Measurements from ENCODE around the gene TAB2.

TAB2 gene

DNA sequence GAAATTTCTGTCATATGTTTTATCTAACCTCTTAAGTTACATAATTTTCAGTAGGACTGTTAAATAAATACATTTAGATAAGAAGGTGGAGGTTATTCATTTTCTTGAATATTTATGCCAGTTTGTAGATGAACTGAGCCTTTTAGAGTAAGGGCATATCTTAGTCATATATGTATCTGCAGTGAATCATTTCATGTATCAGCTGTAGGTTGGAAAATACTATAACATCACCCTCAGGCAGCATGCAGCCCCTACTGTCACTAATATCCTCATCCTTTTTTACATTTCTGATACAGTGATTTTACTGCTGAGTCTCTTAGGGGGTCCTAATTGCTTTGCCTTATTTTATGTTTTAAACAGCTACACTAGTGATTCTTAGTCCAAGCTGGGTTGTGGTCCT lies 63.0 kb downstream of the TAB2 start:
- DNase-seq = no peak

DNA sequence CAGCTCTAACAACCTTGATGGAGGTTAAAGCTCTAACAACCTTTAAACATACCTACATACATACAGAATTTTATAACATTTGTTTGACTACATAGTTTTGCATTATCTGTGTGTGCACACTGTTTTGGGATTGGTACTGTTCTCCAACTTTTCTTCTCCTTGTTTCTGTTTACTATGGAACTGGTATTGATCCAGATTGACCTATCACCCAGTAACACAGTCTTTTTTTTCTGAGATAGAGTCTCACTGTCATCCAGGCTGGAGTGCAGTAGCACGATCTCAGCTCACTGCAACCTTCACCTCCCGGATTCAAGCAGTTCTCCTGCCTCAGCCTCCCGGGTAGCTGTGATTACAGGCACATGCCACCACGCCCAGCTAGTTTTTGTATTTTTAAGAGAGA lies 65.9 kb downstream of the TAB2 start:
- no peak for DNase-seq

DNA sequence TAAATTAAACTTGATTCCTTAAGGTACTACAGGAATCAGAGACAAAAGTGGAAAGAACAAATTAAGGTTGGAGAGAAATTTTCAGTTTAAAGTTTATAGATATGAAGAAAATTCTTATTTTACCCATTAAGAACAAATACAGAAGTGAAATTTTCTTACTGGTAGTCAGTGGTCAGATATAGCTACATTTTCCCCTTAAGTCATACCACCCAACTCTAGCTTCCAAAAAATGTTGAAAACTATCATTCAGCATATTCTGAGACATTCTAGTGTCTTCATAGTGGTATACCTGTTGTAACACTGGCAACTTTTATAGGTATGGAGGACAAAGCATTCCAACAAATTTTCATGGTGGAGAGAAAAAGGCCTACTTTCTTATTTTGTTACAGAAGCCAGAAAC lies 67.0 kb downstream of the TAB2 start:
- DNase-seq = no peak

DNA sequence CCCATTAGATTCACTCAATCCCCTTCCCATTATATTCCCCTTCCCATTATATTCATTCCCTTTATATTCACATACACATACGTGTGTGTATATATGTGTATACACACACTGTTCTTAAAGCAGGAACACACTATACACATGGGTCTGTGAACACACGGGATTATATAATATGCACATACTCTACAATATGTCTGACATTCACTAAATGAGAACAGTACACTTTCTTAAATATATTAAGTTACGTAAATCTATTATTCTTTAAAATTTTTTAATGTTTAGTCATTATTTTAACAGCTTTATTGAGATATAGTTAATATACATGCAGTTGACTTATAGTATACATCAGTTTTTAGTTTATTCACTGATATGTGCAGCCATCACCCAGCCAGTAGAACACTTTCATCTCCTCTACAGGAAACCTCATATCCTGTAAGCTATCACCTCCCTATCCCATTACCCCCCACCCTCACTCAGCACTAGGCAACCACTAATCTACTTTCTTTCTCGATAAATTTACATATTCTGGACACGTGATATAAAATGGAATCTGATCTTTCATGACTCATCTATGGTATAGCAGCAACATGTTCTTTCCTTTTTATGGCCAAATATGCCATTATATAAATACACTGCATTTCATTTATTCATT lies 68.6 kb downstream of the TAB2 start:
- no peak for DNase-seq

DNA sequence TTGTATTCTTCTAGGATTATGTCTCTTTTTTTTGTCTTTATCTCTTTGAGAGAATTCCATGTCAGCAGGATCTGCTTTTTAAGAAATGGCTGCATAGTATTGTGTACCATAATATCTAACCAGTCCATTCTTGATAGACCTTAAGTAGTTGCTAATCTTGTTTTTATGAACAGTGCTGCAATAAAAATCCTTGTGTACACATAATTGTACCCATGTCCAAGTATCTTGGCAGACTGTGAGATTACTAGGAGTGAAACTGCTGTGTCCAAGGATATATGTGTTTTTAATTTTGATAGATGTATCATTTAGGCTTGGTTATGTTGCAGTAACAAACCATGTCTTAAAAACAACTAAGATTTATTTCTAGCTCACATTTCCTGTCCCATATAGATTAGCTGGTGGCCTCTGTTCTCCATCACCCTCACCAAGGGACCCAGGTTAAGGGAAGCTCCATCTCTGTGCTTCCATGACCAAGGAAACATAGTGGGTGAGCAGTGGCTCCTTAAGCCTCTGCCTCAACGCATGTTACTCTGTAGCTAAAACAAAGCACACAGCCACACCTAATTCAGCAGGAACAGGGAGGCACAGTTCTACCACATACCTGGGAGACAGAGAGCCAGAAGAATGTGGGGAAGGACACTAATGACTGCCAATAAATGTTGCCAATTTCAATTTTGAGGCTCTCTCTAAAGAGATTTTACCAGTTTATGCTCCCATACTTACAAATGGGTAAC lies 70.4 kb downstream of the TAB2 start:
- no peak for DNase-seq

DNA sequence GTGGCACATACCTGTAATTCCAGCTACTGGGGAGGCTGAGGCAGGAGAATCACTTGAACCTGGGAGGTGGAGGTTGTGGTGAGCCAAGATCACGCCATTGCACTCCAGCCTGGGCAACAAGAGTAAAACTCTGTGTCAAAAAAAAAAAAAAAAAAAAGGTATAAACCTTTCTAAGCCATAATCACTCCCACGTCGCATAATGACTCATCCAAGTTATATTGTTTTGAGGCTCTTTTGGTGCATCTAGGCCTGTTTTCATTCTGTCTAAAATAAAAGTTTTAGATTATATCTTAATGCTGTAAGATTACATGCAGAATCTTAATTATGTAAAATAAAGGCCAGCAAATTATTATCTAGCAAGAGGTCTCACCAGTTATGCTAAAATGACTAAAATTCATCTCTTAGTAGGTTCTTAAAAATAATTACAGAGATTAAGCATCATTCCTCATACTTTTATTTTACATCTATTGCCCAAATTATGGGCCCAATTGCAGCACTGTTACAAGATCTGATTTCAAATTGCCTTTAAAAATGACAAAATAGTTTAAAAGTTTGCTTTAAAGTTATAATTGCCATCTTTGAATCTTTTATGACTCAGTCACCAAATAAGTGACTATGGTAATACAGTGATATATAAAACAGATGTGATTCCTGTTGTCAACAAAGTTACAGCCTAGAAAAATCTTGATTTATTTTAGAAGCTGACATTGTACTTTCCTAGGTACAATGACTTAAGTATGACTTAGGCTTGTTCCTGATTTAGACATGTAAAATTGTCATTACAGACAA lies 72.2 kb downstream of the TAB2 start:
- DNase-seq = no peak

DNA sequence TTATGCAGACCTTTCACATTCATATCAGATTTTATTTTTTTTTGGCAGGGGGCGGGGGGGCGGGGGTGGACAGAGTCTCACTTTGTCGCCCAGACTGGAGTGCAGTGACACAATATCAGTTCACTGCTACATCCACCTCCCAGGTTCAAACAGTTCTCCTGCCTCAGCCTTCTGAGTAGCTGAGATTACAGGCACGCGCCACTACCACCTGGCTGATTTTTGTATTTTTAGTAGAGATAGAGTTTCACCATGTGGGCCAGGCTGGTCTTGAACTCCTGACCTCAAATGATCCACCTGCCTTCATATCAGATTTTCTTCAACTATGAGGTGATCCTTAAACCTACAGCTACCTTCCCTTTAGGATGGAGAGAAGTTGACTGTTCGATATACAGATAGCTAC lies 74.6 kb downstream of the TAB2 start:
- no peak for DNase-seq

DNA sequence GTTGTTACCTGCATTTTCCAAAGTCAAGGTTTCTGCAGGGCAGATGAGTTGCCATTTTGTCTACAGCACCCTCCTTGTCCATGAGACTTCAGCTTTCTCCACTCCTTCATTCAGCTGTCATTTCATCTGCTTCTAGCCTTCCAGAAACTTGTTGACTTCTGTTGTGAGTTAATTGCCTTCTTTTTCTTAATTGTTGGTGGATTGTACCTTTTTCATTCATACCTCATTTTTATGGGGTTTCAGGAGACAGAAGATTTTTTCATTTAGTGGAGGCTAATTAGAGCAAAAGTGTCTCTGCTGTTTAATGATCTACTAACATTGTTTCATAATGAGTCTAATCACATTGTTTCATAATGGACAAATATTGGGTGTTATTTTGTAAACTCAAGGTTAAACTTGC lies 75.0 kb downstream of the TAB2 start:
- no peak for DNase-seq

DNA sequence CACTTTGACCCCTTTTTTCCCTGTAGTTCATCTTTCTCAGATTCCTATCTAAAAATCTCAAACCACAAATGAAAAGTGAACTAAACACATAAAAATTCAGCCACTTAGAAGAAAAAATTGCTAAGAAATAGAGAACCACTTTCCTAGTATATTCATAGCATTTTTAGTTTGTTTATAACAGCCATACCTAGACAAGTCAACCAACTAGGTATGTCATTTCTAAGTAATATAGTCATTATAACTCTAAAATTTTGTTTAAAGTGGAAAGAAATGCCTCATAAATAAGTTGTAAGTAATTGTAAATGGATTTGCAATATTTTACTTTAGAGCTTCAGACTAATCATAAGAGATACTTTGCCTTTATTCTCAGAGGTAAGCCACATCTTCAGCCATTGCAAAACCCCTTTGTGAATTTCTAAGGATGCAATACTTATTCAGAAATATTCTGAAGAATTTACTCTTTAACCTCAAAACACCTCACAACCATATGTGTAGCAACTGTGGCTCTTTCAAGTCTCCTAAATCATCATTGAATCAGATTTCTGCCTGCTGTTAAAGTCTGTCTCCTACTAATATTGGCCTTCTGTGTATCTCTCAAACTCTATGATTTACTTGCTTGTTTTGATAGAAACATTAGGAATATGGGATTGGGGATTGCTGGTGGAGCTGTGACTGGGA lies 75.6 kb downstream of the TAB2 start:
- DNase-seq = no peak

DNA sequence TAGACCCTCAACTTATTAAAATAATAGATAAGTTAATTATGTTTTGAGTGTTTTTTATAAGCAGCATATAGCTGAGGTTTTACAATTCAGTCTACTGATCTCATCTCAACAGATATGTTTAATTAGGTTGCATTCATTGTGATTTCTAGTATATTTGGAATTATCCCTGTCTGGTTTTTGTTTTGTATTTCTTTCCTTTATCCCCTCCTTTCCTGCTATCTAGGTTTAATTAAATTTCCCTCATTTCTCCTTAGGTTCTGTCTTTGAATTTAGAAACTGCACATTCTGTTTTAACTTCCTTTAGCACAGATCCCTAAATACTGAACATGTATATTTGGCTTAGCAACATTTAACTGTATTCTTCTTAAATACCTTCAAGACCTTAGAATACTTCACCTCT lies 77.7 kb downstream of the TAB2 start:
- DNase-seq = no peak

DNA sequence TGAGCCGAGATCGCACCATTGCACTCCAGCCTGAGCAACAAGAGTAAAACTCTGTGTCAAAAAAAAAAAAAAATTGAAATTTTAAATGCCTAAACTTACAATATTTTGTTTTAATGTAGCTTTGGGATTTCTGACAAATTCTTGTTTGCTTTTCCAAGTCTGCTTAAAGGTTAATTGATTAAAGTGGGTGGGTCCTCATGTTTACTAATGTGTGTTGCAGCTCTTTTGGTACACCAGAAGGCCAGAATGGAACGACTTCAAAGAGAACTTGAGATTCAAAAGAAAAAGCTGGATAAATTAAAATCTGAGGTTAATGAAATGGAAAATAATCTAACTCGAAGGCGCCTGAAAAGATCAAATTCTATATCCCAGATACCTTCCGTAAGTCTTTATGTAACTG lies 79.9 kb downstream of the TAB2 start:
- DNase-seq = no peak

DNA sequence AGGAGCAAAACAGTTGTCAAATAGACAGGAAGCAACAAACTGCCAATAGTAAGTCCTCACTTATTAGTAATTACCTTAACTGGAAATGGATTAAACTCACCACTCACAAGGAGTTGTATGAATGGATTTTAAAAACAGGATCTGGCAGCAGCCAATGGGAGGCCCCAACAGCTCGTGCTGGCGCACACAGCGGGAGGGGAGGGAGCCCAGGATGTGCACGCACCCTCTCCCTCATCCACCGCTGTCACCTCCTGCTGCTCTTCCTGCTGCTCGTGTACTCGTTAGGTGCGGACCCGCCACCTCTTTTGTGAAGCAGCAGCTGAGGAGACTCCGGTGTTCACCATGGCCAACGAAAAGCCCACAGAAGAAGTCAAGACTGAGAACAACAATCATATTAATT lies 82.5 kb downstream of the TAB2 start, which contains the start of gene SUMO4:
TSS of gene SUMO4 (plus strand) at position 213 of the 400 bp plus-strand sequence. CDS start at position 343, 130 bp downstream.
- DNase-seq = no peak

DNA sequence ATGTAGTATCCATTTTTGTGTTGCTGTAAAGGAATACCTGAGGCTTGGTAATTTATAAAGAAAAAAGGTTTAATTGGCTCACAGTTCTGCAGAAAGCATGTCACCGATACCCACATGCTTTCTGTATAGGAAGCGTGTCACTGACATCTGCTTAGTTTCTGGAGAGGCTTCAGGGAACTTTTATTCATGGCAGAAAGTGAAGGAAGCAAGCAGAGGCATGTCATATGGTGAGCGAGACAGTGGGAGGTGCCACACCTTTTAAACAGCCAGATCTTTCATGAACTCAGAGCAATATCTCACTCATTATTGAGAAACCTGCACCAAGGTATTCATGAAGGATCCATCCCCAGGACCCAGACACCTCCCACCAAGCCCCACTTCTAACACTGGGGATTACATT lies 86.0 kb downstream of the TAB2 start:
- DNase-seq = no peak

DNA sequence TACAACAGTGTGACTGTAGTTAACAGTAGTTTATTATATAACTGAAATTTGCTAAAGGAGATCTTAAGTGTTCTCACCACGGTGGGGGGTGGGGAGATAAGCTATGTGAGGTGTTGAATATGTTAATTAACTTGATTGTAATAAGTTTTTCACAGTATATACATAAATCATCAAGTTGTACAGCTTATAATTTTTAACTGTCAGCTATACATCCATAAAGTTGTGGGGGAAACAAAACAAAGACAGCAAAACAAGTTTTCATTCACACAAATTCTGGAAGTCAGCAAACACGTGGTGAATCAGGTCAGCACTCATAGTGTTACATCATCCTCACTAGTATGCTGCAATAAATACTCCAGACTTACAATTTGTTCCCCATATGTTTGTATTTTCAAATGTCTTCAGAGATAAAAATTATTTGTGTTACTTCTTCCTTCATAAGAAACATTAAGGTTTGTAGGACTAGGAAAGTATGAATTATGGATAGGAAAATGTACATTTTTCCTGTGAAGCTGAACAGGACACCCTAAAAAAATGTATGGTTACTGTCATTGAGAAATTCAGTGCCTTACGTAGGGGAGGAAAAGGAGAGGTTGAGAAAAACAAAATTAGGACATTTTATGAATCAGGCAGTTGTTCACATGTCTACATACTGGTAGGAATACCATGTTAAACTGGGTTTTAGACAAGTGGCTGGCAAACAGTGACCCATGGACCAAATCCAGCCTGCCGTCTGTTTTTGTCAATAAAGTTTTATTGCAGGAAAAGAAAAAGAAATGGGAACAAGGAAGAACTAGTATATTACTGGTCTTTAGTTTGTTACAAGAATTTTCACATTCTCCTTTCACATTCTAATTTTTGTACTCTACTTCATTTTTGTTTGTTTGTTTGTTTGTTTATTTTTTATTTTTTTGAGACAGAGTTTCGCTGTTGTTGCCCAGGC lies 88.6 kb downstream of the TAB2 start:
- DNase-seq = no peak

DNA sequence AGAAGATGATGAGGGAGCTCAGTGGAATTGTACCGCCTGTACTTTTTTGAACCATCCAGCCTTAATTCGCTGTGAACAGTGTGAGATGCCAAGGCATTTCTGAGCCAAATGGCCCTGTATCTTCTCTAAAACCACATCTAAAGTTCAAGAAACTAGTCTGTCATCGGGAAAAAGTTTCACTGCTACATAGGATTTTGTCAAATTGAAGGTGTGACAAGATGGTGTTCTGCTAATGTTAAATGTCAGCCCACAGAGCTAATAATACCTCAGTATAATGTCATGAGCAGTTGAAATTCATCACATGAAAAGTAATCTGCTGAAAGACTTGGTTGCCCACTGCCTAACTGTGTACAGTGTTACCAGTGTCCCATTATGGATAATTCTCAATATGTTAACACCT lies 92.1 kb downstream of the TAB2 start:
- no peak for DNase-seq

DNA sequence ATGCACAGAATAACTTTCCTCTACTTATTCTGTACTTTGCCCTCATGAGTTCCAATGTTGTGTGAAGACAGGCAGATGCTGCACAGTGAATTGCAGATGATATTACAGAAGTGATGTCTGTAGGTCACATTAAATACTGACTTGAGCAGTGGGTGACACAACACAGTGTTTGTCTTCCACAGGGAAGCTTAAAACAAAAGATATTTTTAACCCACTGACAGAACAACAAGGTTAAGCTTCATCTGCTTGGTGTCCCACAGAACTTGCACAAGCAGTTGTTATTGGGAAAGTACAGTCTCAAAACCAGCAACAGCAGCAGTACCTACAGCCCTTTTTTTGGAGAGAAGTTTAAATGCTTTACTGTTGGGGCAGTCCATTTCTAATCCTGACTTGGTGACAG lies 93.0 kb downstream of the TAB2 start:
- DNase-seq = no peak

DNA sequence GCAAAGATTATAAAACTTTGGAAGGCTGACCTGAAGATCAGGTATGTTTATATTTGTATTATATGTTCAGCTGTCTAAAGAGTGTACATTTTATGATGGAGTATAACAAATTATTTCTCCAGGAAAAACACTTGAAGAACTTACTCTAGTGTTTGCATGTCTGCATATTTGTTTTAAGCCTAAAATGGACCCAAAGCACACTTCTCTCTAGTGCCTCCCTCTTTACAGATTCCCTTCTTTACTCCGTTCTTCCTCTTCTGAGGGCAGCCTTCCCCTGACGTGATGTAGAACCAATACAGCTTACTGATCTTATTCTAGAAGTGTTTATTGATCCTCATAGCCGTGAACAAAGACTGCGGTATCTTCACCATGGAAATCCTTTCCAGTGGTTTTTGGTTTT lies 96.5 kb downstream of the TAB2 start:
- DNase-seq = no peak

DNA sequence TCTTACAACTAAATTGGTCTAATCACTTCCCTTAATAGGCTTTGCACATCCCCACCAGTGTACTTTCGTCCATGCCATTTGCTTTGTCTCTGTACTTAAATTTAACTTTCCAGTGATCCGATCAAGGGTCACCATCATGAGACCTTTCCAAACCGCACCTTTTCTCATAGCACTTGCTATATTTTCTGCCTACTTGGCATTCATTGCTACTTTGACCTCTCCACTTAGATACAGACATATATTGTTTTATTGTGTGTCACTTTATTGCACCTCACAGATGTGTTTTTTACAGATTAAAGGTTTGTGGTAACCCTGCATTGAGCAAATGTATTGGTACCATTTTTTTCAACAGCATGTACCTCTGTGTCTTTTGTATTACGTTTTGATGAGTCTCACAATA lies 97.3 kb downstream of the TAB2 start:
- DNase-seq = no peak

DNA sequence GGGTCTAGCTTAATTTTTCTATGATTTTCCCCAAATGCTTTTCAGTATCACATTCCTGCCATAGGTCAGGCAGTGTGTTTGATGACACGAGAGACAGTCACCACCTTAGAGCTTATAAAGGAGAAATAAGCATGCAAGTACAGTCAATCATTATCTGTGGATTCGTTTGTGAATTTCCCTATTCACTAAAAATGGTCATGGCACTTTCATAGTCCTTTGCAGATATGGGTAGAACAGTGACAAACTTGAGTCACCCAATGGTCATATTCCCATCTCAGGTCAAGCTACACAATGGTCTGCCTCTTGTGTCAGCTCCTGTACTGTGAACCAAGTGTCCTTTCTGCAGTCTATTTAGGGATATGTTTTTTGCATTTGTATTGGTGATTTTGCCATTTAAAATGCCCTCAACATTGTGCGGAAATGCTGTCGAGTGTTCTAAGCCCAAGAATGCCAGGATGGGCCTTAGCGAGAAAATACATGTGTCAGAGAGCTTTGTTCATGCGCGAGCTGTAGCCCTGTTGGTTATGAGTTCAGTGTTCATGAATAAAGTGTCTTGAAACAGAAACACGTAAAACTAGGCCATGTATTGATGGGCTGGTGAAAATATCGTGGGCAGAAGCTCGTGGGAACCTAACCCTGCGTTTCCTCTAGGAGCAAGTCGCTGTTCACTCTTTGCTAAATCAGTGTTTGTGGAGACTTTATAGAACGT lies 102.3 kb downstream of the TAB2 start:
- no peak for DNase-seq

DNA sequence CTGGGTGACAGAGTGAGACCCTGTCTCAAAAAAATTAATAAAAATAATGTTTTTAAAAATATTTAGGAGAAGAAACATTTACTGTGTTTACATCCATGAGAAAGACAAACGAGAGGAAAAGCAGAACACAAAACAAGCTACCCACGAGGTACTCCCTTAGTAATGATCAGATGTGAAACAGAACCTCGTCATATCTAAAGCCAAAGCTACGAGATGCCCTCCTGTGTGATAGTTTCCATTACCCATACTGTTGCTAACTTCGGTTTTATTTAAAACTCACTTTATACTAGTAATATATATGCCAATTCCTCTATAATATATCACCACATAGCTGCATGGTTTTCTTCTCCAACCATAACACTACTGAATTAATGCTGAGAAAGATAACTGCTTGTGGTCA lies 103.6 kb downstream of the TAB2 start:
- DNase-seq = no peak

DNA sequence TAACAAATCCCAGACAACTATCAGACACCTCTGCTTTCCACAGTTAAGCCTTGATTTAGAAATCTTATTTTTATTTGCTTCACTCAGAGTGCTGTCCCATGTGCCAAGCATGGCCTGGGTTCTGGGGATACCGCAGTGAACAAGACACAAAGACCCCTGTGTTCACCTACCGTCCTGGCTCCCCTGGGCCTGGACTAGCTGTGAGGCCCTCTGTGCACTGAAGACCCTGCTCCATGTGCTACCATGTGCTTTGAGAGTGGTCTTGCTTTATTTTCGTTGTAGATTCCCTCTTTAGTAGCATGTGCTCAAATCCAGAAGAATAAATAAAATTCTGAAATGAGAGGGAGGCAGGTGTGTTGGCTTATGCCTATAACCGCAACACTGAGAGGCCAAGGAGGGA lies 105.1 kb downstream of the TAB2 start:
- no peak for DNase-seq
